Prostate gland (tissue), 2 donors: ENCODE measurements around the gene NCOR1. TPM values are rescaled to one million over a fixed set of nuclear protein-coding genes. Genes with fewer than 3 reads are reported as not detected.

Source experiments
- DNase-seq: peaks from one replicate; pipeline ENCODE4 v3.0.0-alpha.2; 2019; ENCODE audit warnings: low spot score
- H3K27ac ChIP-seq, 2 donors: fragments of 200-600 bp; sonication (generic); 2 replicates each; pipeline ENCODE4 v1.5.1; 2017 to 2019
- H3K27me3 ChIP-seq: fragments of 200-600 bp; sonication (generic); replicated peaks from 2 replicates; pipeline ENCODE4 v1.5.1; 2019; ENCODE audit not compliant: insufficient read depth
- H3K36me3 ChIP-seq, 2 donors: fragments of 200-600 bp; sonication (generic); 1 replicate in 1 of 2; 2 replicates in 1 of 2; pipeline versions ENCODE4 v1.5.1 to v1.8.1; 2017 to 2019
- H3K4me1 ChIP-seq: fragments of 200-600 bp; sonication (generic); replicated peaks from 2 replicates; pipeline ENCODE4 v1.5.1; 2019
- H3K4me3 ChIP-seq, 2 donors: fragments of 200-600 bp; sonication (generic); 2 replicates each; pipeline ENCODE4 v1.5.1; 2017 to 2019
- H3K9me3 ChIP-seq: fragments of 200-600 bp; sonication (generic); 2 replicates; pipeline ENCODE4 v1.5.1; 2017
- POLR2A ChIP-seq: fragments of 450-650 bp; IDR thresholded peaks from one replicate; pipeline ENCODE4 v1.6.1; 2016; ENCODE audit warnings: antibody characterized with exemption, mild to moderate bottlenecking
- POLR2AphosphoS5 ChIP-seq: sonication (generic); formaldehyde crosslinking; IDR thresholded peaks from one replicate; pipeline ENCODE4 v1.6.1; 2017; ENCODE audit warnings: antibody characterized with exemption
- WGBS: methylation state at CpG from one replicate; pipeline ENCODE4 v1.1.5; 2018; 5-methylcytosine and 5-hydroxymethylcytosine counted together
- intact Hi-C: fragments of 100-400 bp; cut with DNase I; formaldehyde crosslinking; loops from one replicate; pipeline ENCODE4 v1.14.2; 2022
- total RNA-seq, 2 donors: library from RNA; depleted of rRNA; stranded (reverse); fragments of >200 nt; gene quantifications; one replicate each; pipeline ENCODE4 v1.1.0, GENCODE V29; 2016
- TF ChIP-seq, protein P1 (sequence below), 4 experiments: fragments of 200-600 bp in 2 of 4; fragments of 450-650 bp in 2 of 4; sonication (generic) in 2 of 4; IDR thresholded peaks; 1 replicate in 3 of 4; 2 replicates in 1 of 4; pipeline ENCODE4 v1.5.1; 2016 to 2019; ENCODE audit warnings: antibody characterized with exemption in 4 of 4, mild to moderate bottlenecking in 2 of 4, moderate library complexity in 2 of 4

Gene NCOR1
- total RNA-seq, 2 donors from 2014 or later: 123 to 209 TPM

DNA sequence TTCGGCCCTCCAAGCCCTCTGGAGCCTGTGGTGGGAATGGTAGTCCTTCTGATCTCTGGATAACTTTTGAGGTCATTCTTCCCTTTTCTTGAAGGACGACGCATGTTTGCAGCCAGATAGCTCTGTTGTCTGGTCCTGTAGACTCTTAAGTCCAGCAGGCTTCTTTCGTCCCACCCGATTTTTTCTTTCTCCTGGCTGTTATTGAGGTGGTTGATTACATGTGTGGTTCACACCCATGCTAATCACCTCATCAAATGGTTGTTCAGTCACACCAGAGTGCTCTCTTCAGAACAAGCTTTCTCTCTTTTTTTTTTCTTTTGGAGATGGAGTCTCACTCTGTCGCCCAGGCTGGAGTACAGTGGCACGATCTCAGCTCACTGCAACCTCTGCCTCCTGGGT, 32.3 kb upstream of the NCOR1 start:
- DNase-seq: no peak
- Histone ChIP-seq H3K9me3 (no peaks in the 10 kb centered on the region), H3K36me3 (no peaks in the 10 kb centered on the region), H3K4me3 (no peak overlapping the region), H3K27ac (no peak overlapping the region), H3K27me3 (no peaks in the 10 kb centered on the region), H3K4me1 (no peaks in the 10 kb centered on the region)
- TF ChIP-seq POLR2AphosphoS5: no peak
- TF ChIP-seq, protein P1, sequence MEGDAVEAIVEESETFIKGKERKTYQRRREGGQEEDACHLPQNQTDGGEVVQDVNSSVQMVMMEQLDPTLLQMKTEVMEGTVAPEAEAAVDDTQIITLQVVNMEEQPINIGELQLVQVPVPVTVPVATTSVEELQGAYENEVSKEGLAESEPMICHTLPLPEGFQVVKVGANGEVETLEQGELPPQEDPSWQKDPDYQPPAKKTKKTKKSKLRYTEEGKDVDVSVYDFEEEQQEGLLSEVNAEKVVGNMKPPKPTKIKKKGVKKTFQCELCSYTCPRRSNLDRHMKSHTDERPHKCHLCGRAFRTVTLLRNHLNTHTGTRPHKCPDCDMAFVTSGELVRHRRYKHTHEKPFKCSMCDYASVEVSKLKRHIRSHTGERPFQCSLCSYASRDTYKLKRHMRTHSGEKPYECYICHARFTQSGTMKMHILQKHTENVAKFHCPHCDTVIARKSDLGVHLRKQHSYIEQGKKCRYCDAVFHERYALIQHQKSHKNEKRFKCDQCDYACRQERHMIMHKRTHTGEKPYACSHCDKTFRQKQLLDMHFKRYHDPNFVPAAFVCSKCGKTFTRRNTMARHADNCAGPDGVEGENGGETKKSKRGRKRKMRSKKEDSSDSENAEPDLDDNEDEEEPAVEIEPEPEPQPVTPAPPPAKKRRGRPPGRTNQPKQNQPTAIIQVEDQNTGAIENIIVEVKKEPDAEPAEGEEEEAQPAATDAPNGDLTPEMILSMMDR (IDR thresholded peaks at IDR 0.05): no peak
- no peak for TF ChIP-seq POLR2A
- WGBS: 99% methylated on average over 7 of the region's 7 CpGs
- intact Hi-C loops: no loop called here

DNA sequence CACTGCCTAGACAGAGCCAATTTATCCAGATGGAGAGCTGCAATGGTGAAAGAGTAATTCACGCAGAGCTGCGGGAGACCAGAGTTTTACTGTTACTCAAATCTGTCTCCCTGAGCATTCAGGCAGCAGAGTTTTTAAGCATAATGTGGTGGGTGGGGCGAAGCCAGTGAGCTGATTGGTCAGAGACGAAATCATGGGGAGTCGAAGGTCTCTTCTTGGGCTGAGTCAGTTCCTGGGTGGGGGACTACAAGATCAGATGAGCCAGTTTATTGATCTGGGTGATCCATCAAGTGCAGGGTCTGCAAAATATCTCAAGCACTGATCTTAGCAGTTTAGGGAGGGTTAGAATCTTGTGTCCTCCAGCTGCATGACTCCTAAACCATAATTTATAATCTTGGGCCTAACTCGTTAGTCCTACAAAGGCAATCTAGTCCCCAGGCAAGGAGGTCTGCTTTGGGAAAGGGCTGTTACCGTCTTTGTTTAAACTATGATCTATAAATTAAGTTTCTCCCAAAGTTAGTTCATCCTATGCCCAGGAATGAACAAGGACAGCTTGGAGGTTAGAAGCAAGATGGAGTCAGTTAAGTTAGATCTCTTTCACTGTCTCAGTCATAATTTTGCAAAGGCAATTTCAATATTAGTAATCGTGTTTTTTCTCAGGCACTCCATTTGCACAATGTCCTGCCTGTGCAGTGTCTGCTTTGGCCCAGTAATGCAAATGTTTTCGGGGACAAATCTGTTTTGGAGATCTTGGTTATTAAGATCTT, 28.6 kb upstream of the NCOR1 start:
- Histone ChIP-seq H3K27me3 (no peaks in the 10 kb centered on the region), H3K4me3 (no peak overlapping the region), H3K9me3 (no peaks in the 10 kb centered on the region), H3K27ac (no peak overlapping the region), H3K36me3 (no peaks in the 10 kb centered on the region), H3K4me1 (no peaks in the 10 kb centered on the region)
- intact Hi-C loops: no loop called here
- 69% methylated on average over 9 of the region's 9 CpGs for WGBS
- no peak for DNase-seq
- no peak for TF ChIP-seq POLR2A
- TF ChIP-seq POLR2AphosphoS5: no peak

DNA sequence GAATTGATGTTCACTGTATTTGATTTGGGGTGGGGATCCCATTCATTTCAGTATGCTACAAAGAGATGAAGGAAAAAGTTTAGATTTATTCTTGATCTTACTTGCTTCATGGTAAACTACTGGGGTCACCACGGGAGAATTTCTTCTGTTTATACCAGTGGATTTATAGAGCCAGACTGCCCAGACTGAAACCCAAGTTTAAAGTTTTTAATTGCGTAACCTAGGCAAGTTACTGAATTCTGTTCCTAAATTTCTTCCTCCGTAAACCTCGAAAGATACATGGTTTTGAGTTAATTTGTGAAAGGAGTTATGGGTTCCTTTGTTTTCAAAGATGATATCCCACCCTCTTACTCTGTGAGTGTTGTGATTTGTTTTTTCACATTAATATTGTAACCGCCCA, 28.1 kb upstream of the NCOR1 start:
- TF ChIP-seq POLR2AphosphoS5: no peak
- no peak for TF ChIP-seq POLR2A
- TF ChIP-seq, protein P1 (IDR thresholded peaks at IDR 0.05): no peak
- 82% methylated on average over 5 of the region's 5 CpGs for WGBS
- intact Hi-C loops: no loop called here
- H3K27ac ChIP-seq: no peak overlapping the region
- H3K9me3 ChIP-seq: no peaks in the 10 kb centered on the region
- H3K36me3 ChIP-seq: no peaks in the 10 kb centered on the region
- H3K27me3 ChIP-seq: no peaks in the 10 kb centered on the region
- H3K4me1 ChIP-seq: no peaks in the 10 kb centered on the region
- no peak for DNase-seq
- H3K4me3 ChIP-seq: no peak overlapping the region

DNA sequence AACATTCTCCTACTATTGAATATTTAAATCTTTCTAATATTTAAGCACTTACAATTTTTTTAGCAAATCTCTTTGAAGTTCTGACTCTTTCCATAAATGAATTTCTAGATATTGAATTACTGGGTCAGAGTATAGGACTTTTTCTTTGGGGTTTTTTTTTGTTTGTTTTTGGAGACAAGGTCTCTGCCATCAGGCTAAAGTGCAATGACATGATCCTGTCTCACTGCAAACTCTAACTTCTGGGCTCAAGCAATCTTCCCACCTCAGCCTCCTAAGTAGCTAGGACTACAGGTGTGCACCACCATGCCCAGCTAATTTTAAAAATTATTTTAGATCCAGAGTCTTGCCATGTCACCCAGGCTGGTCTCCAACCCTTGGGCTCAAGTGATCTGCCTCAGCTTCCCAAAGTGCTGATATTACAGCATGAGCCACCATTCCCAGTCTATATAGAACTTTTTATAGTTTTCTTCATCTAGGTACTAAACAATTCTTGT, 26.6 kb upstream of the NCOR1 start:
- no peaks in the 10 kb centered on the region for H3K27me3 ChIP-seq
- no peak overlapping the region for H3K4me3 ChIP-seq
- intact Hi-C loops: no loop called here
- H3K4me1 ChIP-seq: no peaks in the 10 kb centered on the region
- no peaks in the 10 kb centered on the region for H3K36me3 ChIP-seq
- H3K9me3 ChIP-seq: no peaks in the 10 kb centered on the region
- H3K27ac ChIP-seq: no peak overlapping the region
- TF ChIP-seq POLR2A (no peak), POLR2AphosphoS5 (no peak)
- TF ChIP-seq, protein P1 (IDR thresholded peaks at IDR 0.05): no peak
- DNase-seq: no peak

DNA sequence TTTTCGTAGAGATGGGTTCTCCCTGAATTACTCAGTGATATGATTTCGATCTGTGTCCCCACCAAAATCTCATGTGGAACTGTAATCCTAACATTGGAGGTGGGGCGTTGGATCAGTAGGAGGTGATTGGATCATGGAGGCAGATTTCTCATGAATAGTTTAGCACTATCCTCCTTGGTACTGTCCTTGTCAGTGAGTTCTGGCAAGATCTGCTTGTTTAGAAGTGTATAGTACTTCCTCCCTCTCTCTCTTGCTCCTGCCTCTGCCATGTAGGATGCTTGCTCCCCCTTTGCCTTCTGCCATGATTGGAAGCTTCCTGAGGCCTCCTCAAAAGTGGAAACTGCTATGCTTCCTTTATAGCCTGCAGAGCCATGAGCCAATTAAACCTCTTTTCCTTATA, 24.6 kb upstream of the NCOR1 start:
- no peaks in the 10 kb centered on the region for H3K4me1 ChIP-seq
- intact Hi-C loops: no loop called here
- DNase-seq: no peak
- TF ChIP-seq POLR2AphosphoS5 (no peak), POLR2A (no peak)
- TF ChIP-seq, protein P1 (IDR thresholded peaks at IDR 0.05): no peak
- H3K9me3 ChIP-seq: no peaks in the 10 kb centered on the region
- no peak overlapping the region for H3K4me3 ChIP-seq
- no peak overlapping the region for H3K27ac ChIP-seq
- WGBS: 98% methylated on average over 3 of the region's 3 CpGs
- H3K27me3 ChIP-seq: no peaks in the 10 kb centered on the region
- no peaks in the 10 kb centered on the region for H3K36me3 ChIP-seq
